Activated CD8-positive, alpha-beta memory T cell treated with anti-CD3 and anti-CD28 coated beads, Interleukin-2, amount 50 U/mL, for 48 hours (primary cell): ENCODE results near the gene GCGR.
"Not testable (repeated sequence)": the region's sequence is repeated elsewhere in the genome, so short reads cannot be mapped to it uniquely, and the experiment has no call there.

Experiments used
- DNase-seq: peaks from one replicate; pipeline ENCODE4 v3.0.0-alpha.2; 2020

GCGR gene

GRCh38 chr17:81833160-81833920 is 29.4 kb downstream of the GCGR start, which contains the start of gene MCRIP1:
Gene MCRIP1, minus strand, starts transcription at chr17:81833291. Its CDS starts 8,785 bp downstream, at chr17:81824506.
- DNase-seq, result peak; percentile 99

- no peak for DNase-seq
Measured at GRCh38 chr17:81833921-81834830, 30.2 kb downstream of the GCGR start.

- DNase-seq, result no peak
Measured at GRCh38 chr17:81834831-81835267, 30.9 kb downstream of the GCGR start, which contains the start of gene PPP1R27. Gene PPP1R27, minus strand, starts transcription at chr17:81835050. Its CDS starts 97 bp downstream, at chr17:81834953.

- no peak for DNase-seq
Measured at GRCh38 chr17:81837641-81838040, 33.7 kb downstream of the GCGR start.

GRCh38 chr17:81838753-81839255 is 34.9 kb downstream of the GCGR start:
- DNase-seq, result no peak

- no peak for DNase-seq
Measured at GRCh38 chr17:81839301-81839700, 35.4 kb downstream of the GCGR start.

GRCh38 chr17:81840059-81840458 is 36.1 kb downstream of the GCGR start:
- not testable (repeated sequence) for DNase-seq

- DNase-seq, result no peak
Measured at GRCh38 chr17:81840826-81841778, 37.2 kb downstream of the GCGR start.

- DNase-seq, result no peak
Measured at GRCh38 chr17:81841866-81842265, 37.9 kb downstream of the GCGR start.

- DNase-seq, result no peak
Measured at GRCh38 chr17:81842378-81842724, 38.4 kb downstream of the GCGR start.

GRCh38 chr17:81842725-81843504 is 39.0 kb downstream of the GCGR start:
- DNase-seq, result no peak

GRCh38 chr17:81843713-81844326 is 39.9 kb downstream of the GCGR start:
- DNase-seq, result no peak

- DNase-seq, result no peak
Measured at GRCh38 chr17:81844327-81844851, 40.4 kb downstream of the GCGR start.

- no peak for DNase-seq
Measured at GRCh38 chr17:81844887-81845286, 40.9 kb downstream of the GCGR start.

- DNase-seq, result no peak
Measured at GRCh38 chr17:81845361-81845760, 41.4 kb downstream of the GCGR start.

- no peak for DNase-seq
Measured at GRCh38 chr17:81845881-81846742, 42.2 kb downstream of the GCGR start.

GRCh38 chr17:81846743-81847689 is 43.1 kb downstream of the GCGR start:
- no peak for DNase-seq

GRCh38 chr17:81849457-81849856 is 45.5 kb downstream of the GCGR start:
- DNase-seq, result no peak

GRCh38 chr17:81851423-81851822 is 47.5 kb downstream of the GCGR start:
- DNase-seq, result no peak
